ENCODE results near the gene ASTL.
A peak's percentile ranks its signal among the peaks of the same experiment; 100 is the strongest.

ASTL gene

DNA sequence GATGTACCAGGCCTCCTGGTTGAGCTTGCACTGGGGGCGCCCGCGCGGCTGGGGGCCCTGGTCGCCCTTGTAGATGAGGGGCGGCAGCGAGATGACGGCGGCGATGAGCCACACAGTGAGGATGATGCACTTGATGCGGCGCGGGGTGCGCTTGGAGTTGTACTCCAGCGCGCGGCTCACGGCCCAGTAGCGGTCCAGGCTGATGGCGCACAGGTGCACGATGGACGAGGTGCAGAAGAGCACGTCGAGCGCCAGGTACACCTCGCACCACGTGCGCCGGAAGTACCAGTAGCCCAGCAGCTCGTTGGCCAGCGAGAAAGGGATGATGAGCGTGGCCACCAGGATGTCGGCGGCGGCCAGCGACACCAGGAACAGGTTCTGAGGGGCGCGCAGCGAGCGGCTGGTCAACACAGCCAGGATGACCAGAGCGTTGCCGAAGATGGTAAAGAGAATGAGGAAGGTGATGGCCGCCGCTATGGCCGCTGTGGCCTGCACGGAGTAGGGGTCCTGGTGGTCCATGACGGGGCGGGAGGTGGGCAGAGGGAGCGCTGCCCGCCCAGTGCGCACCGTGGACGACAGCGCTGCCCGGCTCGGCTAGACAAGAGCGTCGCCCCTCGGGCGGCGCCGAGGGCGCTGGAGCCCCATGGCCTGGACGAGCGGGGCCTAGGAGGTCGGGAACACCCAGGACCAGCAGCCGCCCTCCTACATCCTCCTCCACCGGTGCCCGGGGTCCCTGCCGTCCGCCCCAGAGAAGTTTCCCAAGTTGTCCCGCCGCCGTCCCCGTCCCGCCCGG, 22.5 kb downstream of the ASTL start:
- no peak overlapping the region for H3K9ac ChIP-seq (ENCODE audit: low read length)
- H2BK12ac ChIP-seq (ENCODE audit: low read length in 2 of 2), result no peak overlapping the region
- H3K23ac ChIP-seq (ENCODE audit: low read length in 2 of 2), result no peak overlapping the region
- no peak overlapping the region for H3K18ac ChIP-seq (ENCODE audit: low read depth in 1 of 2, low read length in 2 of 2)
- H3K4ac ChIP-seq (ENCODE audit: low read depth in 1 of 2, low read length in 2 of 2), result no peak overlapping the region
- H3K4me1 ChIP-seq (ENCODE audit: control insufficient read depth, insufficient read depth, low read depth, low read length), result peaks cover 15% of the 10 kb centered on the region
- H2AFZ ChIP-seq (ENCODE audit: low read depth, low read length), result no peak overlapping the region
- no peaks in the 10 kb centered on the region for H3K9me3 ChIP-seq (ENCODE audit: control insufficient read depth, low read length)
- peak overlapping the region; percentile 85 for H3K4me2 ChIP-seq (ENCODE audit: low read length, poor library complexity, severe bottlenecking)
- no peak overlapping the region for H4K8ac ChIP-seq (ENCODE audit: low read length)
- H3K36me3 ChIP-seq (ENCODE audit: control insufficient read depth in 1 of 2, insufficient read depth in 2 of 2, low read depth in 1 of 2, low read length in 2 of 2), result peaks cover 0 to 6% of the 10 kb centered on the region in 2 experiments
- H2BK5ac ChIP-seq (ENCODE audit: low read depth, low read length, poor library complexity, severe bottlenecking), result no peak overlapping the region
- H3K27ac ChIP-seq (ENCODE audit: low read length, poor library complexity, severe bottlenecking), result no peak overlapping the region
- no peak overlapping the region for H2AK5ac ChIP-seq (ENCODE audit: low read length, severe bottlenecking)
- DNase-seq, result no peak
- no peak overlapping the region for H2BK120ac ChIP-seq (ENCODE audit: low read depth, low read length)
- H4K91ac ChIP-seq (ENCODE audit: low read length), result no peak overlapping the region
- H3K79me1 ChIP-seq (replicated peaks; ENCODE audit: low read length, poor library complexity, severe bottlenecking), result no peaks in the 10 kb centered on the region
- 60% methylated on average over 64 of the region's 77 CpGs for WGBS
- peak overlapping the region in 1 of 2 experiments; percentile 26 for H3K14ac ChIP-seq (ENCODE audit: low read length in 2 of 2)
- H3K27me3 ChIP-seq (ENCODE audit: control insufficient read depth in 1 of 2, insufficient read depth in 1 of 2, low read length in 2 of 2), result peaks cover 70 to 77% of the 10 kb centered on the region in 2 experiments
- peak overlapping the region; percentile 40 to 60 for H3K4me3 ChIP-seq (ENCODE audit: insufficient read depth in 1 of 2, low read depth in 1 of 2, low read length in 2 of 2)
- no peak overlapping the region for H2BK15ac ChIP-seq (ENCODE audit: low read depth, poor library complexity, severe bottlenecking)

DNA sequence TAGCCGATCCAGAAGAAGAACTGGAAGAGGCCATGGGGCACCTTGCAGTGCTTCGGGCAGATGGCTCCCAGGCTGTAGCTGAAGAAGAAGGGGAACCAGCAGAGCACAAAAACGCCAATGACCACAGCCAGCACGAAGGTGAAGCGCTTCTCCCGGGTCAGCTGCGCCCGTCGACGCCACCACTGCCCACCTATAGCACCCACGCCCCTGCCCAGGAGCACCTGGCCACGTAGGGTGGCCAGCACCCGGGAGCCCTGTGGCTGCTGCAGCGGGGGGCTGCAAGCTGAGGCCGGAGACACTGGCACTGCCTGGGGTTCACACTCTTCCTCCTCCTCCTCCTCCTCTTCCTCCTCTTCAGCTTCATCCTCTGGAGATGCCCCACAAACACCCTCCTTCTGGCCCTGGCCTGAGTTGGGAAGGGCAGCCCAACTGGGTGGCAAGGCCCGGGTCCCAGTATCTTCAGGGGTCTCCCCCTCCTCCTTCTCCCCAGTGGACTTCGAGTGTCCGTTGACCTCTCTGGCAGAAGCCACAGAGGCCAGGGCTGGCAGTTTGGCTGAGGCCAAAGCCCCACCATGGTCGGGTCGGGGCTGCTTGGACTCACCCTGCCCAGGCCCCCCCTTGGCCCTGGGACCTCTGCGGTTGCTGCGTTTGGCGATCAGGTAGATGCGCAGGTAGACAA, 23.3 kb downstream of the ASTL start:
- Histone ChIP-seq H2BK5ac (ENCODE audit: low read depth, low read length, poor library complexity, severe bottlenecking) (no peak overlapping the region), H3K27ac (ENCODE audit: low read length, poor library complexity, severe bottlenecking) (no peak overlapping the region), H3K4me1 (ENCODE audit: control insufficient read depth, insufficient read depth, low read depth, low read length) (peaks cover 15% of the 10 kb centered on the region), H2BK120ac (ENCODE audit: low read depth, low read length) (no peak overlapping the region), H3K36me3 (ENCODE audit: control insufficient read depth in 1 of 2, insufficient read depth in 2 of 2, low read depth in 1 of 2, low read length in 2 of 2) (peaks cover 0 to 6% of the 10 kb centered on the region in 2 experiments), H2AK5ac (ENCODE audit: low read length, severe bottlenecking) (no peak overlapping the region), H3K79me1 (replicated peaks; ENCODE audit: low read length, poor library complexity, severe bottlenecking) (no peaks in the 10 kb centered on the region), H3K9me3 (ENCODE audit: control insufficient read depth, low read length) (no peaks in the 10 kb centered on the region), H4K8ac (ENCODE audit: low read length) (no peak overlapping the region), H2BK15ac (ENCODE audit: low read depth, poor library complexity, severe bottlenecking) (no peak overlapping the region), H2AFZ (ENCODE audit: low read depth, low read length) (no peak overlapping the region), H3K23ac (ENCODE audit: low read length in 2 of 2) (no peak overlapping the region), H3K18ac (ENCODE audit: low read depth in 1 of 2, low read length in 2 of 2) (no peak overlapping the region), H3K4me2 (ENCODE audit: low read length, poor library complexity, severe bottlenecking) (no peak overlapping the region), H3K4me3 (ENCODE audit: insufficient read depth in 1 of 2, low read depth in 1 of 2, low read length in 2 of 2) (no peak overlapping the region), H3K14ac (ENCODE audit: low read length in 2 of 2) (no peak overlapping the region), H3K4ac (ENCODE audit: low read depth in 1 of 2, low read length in 2 of 2) (no peak overlapping the region), H4K91ac (ENCODE audit: low read length) (no peak overlapping the region), H2BK12ac (ENCODE audit: low read length in 2 of 2) (no peak overlapping the region), H3K27me3 (ENCODE audit: control insufficient read depth in 1 of 2, insufficient read depth in 1 of 2, low read length in 2 of 2) (peaks cover 70 to 77% of the 10 kb centered on the region in 2 experiments), H3K9ac (ENCODE audit: low read length) (no peak overlapping the region)
- 95% methylated on average over 24 of the region's 24 CpGs for WGBS
- no peak for DNase-seq

DNA sequence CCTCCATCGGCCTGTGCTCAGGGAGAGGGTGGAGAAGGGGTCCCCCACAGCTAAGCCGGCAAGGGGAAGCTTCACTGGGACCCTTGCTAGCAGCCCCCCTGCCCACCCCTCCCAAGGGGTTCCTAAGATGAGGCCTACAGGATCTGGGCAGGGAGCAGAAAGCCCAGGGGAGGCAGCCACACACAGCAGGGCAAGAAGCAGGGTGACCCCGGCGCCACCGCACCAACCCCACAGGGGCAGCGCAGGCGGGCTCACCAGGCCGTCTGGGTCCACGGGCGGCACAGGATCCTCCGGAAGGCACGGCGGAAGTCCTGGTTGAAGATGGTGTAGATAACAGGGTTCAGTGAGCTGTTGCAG, 23.8 kb downstream of the ASTL start:
- H3K27me3 ChIP-seq (ENCODE audit: control insufficient read depth in 1 of 2, insufficient read depth in 1 of 2, low read length in 2 of 2), result peaks cover 70 to 77% of the 10 kb centered on the region in 2 experiments
- no peak overlapping the region for H3K27ac ChIP-seq (ENCODE audit: low read length, poor library complexity, severe bottlenecking)
- no peaks in the 10 kb centered on the region for H3K79me1 ChIP-seq (replicated peaks; ENCODE audit: low read length, poor library complexity, severe bottlenecking)
- 95% methylated on average over 13 of the region's 13 CpGs for WGBS
- H3K4me1 ChIP-seq (ENCODE audit: control insufficient read depth, insufficient read depth, low read depth, low read length), result peaks cover 15% of the 10 kb centered on the region
- H2AK5ac ChIP-seq (ENCODE audit: low read length, severe bottlenecking), result no peak overlapping the region
- no peak overlapping the region for H3K9ac ChIP-seq (ENCODE audit: low read length)
- H3K18ac ChIP-seq (ENCODE audit: low read depth in 1 of 2, low read length in 2 of 2), result no peak overlapping the region
- no peak overlapping the region for H2AFZ ChIP-seq (ENCODE audit: low read depth, low read length)
- H2BK15ac ChIP-seq (ENCODE audit: low read depth, poor library complexity, severe bottlenecking), result no peak overlapping the region
- no peak overlapping the region for H4K8ac ChIP-seq (ENCODE audit: low read length)
- H2BK5ac ChIP-seq (ENCODE audit: low read depth, low read length, poor library complexity, severe bottlenecking), result no peak overlapping the region
- H3K4me2 ChIP-seq (ENCODE audit: low read length, poor library complexity, severe bottlenecking), result no peak overlapping the region
- no peak overlapping the region for H3K23ac ChIP-seq (ENCODE audit: low read length in 2 of 2)
- H2BK12ac ChIP-seq (ENCODE audit: low read length in 2 of 2), result no peak overlapping the region
- H3K9me3 ChIP-seq (ENCODE audit: control insufficient read depth, low read length), result no peaks in the 10 kb centered on the region
- no peak overlapping the region for H2BK120ac ChIP-seq (ENCODE audit: low read depth, low read length)
- H3K4me3 ChIP-seq (ENCODE audit: insufficient read depth in 1 of 2, low read depth in 1 of 2, low read length in 2 of 2), result no peak overlapping the region
- no peak overlapping the region for H3K14ac ChIP-seq (ENCODE audit: low read length in 2 of 2)
- H4K91ac ChIP-seq (ENCODE audit: low read length), result no peak overlapping the region
- H3K4ac ChIP-seq (ENCODE audit: low read depth in 1 of 2, low read length in 2 of 2), result no peak overlapping the region
- H3K36me3 ChIP-seq (ENCODE audit: control insufficient read depth in 1 of 2, insufficient read depth in 2 of 2, low read depth in 1 of 2, low read length in 2 of 2), result peaks cover 0 to 6% of the 10 kb centered on the region in 2 experiments
- no peak for DNase-seq

DNA sequence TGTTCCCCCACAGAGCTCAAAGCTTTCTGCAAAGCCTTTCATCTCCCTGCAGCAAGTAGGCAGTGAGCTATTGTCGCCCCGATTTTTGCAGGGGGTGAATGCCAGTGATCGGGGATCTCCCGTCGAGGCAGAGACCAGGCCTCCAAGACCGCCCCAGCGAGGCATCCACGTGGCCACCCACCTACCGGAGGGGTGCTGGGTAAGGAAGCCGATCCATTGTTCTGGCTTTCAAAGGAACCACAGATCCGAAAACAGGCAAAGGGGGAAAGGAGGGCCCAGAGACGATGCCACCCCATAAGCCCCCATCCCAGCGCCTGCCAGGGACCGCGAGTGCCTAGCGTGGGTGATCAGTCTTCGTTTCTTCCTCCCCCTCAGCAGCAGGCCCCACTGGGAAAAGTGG, 24.4 kb downstream of the ASTL start:
- Histone ChIP-seq H4K8ac (ENCODE audit: low read length) (no peak overlapping the region), H3K4ac (ENCODE audit: low read depth in 1 of 2, low read length in 2 of 2) (no peak overlapping the region), H2BK15ac (ENCODE audit: low read depth, poor library complexity, severe bottlenecking) (no peak overlapping the region), H3K9me3 (ENCODE audit: control insufficient read depth, low read length) (no peaks in the 10 kb centered on the region), H3K23ac (ENCODE audit: low read length in 2 of 2) (no peak overlapping the region), H3K4me1 (ENCODE audit: control insufficient read depth, insufficient read depth, low read depth, low read length) (peaks cover 20% of the 10 kb centered on the region), H3K18ac (ENCODE audit: low read depth in 1 of 2, low read length in 2 of 2) (no peak overlapping the region), H2AK5ac (ENCODE audit: low read length, severe bottlenecking) (no peak overlapping the region), H2BK12ac (ENCODE audit: low read length in 2 of 2) (no peak overlapping the region), H3K14ac (ENCODE audit: low read length in 2 of 2) (no peak overlapping the region), H2BK5ac (ENCODE audit: low read depth, low read length, poor library complexity, severe bottlenecking) (no peak overlapping the region), H3K27ac (ENCODE audit: low read length, poor library complexity, severe bottlenecking) (no peak overlapping the region), H3K27me3 (ENCODE audit: control insufficient read depth in 1 of 2, insufficient read depth in 1 of 2, low read length in 2 of 2) (peaks cover 70 to 77% of the 10 kb centered on the region in 2 experiments), H4K91ac (ENCODE audit: low read length) (no peak overlapping the region), H3K36me3 (ENCODE audit: control insufficient read depth in 1 of 2, insufficient read depth in 2 of 2, low read depth in 1 of 2, low read length in 2 of 2) (peaks cover 0 to 6% of the 10 kb centered on the region in 2 experiments), H3K4me3 (ENCODE audit: insufficient read depth in 1 of 2, low read depth in 1 of 2, low read length in 2 of 2) (no peak overlapping the region), H2BK120ac (ENCODE audit: low read depth, low read length) (no peak overlapping the region), H3K79me1 (replicated peaks; ENCODE audit: low read length, poor library complexity, severe bottlenecking) (no peaks in the 10 kb centered on the region), H3K4me2 (ENCODE audit: low read length, poor library complexity, severe bottlenecking) (no peak overlapping the region), H2AFZ (ENCODE audit: low read depth, low read length) (no peak overlapping the region), H3K9ac (ENCODE audit: low read length) (no peak overlapping the region)
- no peak for DNase-seq
- WGBS, result 95% methylated on average over 15 of the region's 17 CpGs

Data from mesenchymal stem cell (in vitro differentiated cells and primary cell).